Metanephros (tissue), 2 donors: Measurements from ENCODE around the gene ARID1A. TPM values are rescaled to one million over a fixed set of nuclear protein-coding genes. Genes with fewer than 3 reads are reported as not detected.

ENCODE experiments used
- small RNA-seq: library from RNA; depleted of rRNA; stranded (forward); fragments of <200 nt; gene quantifications from one replicate; pipeline ENCODE3, GENCODE V24; 2014; ENCODE audit warnings: low replicate concordance
- total RNA-seq: library from RNA; depleted of rRNA; stranded (reverse); fragments of >200 nt; gene quantifications from one replicate; pipeline ENCODE4 v1.2.3, GENCODE V29; 2014

Gene ARID1A
- total RNA-seq: 76.7 TPM

DNA sequence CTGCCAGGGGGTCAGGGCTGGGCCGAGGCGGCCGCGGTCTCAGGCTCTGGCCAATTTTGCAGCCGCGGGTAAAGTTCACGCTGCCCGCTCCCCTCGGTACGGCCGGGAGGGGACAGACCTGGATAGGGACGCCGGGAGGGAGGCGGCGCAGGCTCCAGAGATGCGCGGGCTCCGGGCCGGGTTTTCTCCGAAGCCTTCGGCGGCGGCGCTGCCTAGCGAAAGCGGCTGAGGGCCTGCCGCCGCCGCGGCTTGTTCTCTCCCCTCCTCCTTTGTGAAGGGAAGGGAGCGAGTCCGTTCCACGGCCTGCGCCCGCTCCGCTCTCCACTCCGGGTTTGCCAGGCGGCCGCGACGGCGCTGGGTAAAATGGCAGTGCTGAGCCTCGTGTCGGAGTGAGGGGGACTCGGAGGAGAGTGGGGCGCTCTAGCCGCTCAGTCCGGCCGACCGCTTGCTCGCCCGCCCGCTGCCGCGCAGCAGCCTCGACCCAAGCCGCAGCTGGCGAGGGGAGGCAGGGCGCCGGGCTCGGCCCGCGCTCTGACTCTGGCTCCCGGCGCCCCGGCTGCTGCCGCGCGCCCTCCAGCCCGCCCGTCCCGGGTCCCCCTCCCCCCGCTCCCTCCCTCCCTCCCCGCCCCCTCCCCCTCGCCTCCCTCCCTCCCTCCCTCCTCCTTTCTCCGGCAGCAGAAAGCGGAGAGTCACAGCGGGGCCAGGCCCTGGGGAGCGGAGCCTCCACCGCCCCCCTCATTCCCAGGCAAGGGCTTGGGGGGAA, at the start of gene ARID1A:
Gene ARID1A (plus strand): TSS at position 660 of the 763 bp plus-strand sequence. CDS start 389 bp downstream, outside the sequence.

GRCh38 chr1:26787706-26788514, 92.1 kb downstream of the ARID1A start, which contains the start of gene PIGV:
PIGV (plus strand) TSS chr1:26787950; CDS start chr1:26790816, 2,866 bp downstream.

DNA sequence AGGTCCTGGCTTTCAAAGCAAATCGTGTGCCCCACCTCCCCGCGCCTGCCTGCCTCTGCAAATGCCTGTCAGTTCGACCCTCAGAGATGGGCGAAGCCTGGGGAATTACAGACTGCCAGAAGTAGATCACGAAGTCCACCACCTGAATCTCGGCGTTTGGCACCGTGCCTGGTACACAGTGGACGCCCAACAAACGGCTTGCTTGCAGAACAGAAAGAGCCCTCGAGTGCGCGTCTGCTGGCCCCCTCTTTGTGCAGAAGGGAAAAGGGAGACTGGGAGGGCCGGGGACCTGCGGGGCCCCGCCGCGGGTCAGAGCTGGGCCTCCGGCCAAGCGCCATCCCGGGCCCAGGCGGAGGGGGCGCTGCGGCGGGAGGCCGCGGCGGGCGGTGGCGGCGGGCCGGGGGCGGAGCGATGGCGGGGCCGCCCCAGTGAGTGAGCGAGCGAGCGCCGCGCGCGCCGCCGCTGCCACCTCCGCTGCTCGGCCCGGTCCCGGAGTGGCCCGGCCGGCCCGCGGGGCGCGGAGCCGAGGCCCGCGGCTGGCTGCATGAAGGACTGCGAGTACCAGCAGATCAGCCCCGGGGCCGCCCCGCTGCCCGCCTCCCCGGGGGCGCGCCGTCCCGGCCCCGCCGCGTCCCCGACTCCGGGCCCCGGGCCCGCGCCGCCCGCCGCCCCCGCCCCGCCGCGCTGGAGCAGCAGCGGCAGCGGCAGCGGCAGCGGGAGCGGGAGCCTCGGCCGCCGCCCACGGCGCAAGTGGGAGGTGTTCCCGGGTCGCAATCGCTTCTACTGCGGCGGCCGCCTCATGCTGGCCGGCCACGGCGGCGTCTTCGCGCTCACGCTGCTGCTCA, 130.7 kb downstream of the ARID1A start, which contains the start of gene ZDHHC18:
Gene ZDHHC18 (plus strand): TSS at position 428 of the 845 bp plus-strand sequence. CDS start 117 bp downstream, at position 545.

Small RNA genes within 50 kb of the gene (small RNA-seq; reads per million reads assigned to genes)
- gene AL627082.1: not detected
- not detected for gene RN7SL165P

Other genes starting within 250 kb of the ARID1A start
- 282 TPM for gene HMGN2, start 223.6 kb upstream of the ARID1A start, total RNA-seq
- 32.4 TPM for gene RPS6KA1, start 166.3 kb upstream of the ARID1A start, total RNA-seq
- 15.1 TPM for gene PIGV, start 91.9 kb downstream of the ARID1A start, total RNA-seq
- 12.8 TPM for gene ZDHHC18, start 130.7 kb downstream of the ARID1A start, total RNA-seq
- 0.99 TPM for gene SFN, start 167.1 kb downstream of the ARID1A start, total RNA-seq
- gene GPN2, start 194.3 kb downstream of the ARID1A start, total RNA-seq: 16.8 TPM
- 15.7 TPM for gene GPATCH3, start 204.5 kb downstream of the ARID1A start, total RNA-seq
- gene NR0B2, start 218.0 kb downstream of the ARID1A start, total RNA-seq: 16.1 TPM
- 32.5 TPM for gene NUDC, start 225.7 kb downstream of the ARID1A start, total RNA-seq